Measurements from ENCODE around the gene USP20.

USP20 gene

DNA sequence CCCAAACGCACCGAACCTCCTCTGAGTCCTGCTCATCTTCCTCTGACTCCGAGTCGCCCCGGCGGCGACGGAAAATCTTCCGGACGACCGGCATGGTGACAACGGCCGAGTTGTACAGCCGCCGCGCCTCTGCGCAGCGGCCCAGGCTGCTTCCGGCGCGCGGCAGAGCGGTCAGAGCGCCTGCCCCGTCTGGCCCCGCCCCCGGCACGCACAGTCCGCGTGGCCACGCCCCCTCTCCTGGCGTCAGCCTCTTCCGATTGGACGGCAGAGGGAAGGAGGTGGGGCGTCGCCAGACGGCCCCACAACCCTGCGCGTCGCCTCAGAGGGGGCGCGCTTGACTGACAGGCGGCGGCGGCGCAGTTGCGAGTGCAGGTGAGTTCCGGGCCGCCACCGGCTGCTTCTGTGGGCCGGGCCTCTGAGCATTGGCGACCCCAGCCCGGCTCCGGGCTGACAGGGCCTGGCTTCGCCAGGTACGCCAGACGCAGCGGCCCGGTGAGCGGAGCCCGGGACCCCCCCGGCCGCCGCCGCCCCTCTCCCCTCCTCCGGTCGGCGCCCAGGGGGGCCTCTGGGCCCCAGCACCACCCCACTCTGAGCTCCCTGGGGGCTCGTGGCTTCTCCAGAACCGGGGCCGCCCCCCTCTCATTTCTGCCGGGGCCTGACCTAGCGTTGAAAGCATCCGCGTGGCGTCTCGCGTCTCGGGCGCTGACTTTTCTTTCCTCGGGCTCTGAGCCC lies at the start of gene USP20, which contains the start of gene C9orf78:
Gene USP20 (plus strand): TSS at position 331 of the 732 bp plus-strand sequence. CDS start 17,098 bp downstream, outside the sequence.
Gene C9orf78 (minus strand): TSS at position 148 of the 732 bp plus-strand sequence. CDS start 54 bp downstream, at position 94.
- in situ Hi-C loops (cut with MboI; ENCODE audit: low sequenced_read_pairs) = no loop called here

DNA sequence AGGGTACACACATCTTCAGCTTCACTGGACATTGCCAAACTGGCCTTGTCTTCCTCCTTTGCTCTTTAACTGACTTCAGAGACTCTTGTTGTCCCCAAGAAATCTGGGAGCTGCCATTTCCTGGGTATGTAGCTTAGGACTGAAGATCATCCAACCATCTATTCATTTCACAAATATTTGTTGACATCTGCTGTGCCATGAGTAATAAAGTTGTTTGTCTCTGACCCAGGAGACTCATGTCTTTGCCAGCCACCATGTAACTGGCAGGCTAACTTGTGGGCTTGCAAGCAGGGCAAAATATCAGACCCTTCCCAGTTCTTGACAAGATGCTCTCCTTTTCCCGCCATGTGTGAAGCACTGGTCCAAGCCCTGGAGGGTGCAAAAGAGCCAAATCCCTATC lies 49.4 kb upstream of the USP20 start:
- in situ Hi-C loops (cut with MboI; ENCODE audit: low sequenced_read_pairs) = loop anchor here (10.0 to 25.0 kb wide), 2 partner anchors 151 to 649 kb away; no protein-coding TSS in a partner anchor

GRCh38 chr9:129786481-129786880 lies 48.8 kb upstream of the USP20 start:
- in situ Hi-C loops (cut with MboI; ENCODE audit: low sequenced_read_pairs) = loop anchor here (10.0 to 25.0 kb wide), 2 partner anchors 152 to 649 kb away; no protein-coding TSS in a partner anchor

GRCh38 chr9:129794549-129794948 lies 40.7 kb upstream of the USP20 start:
- in situ Hi-C loops (cut with MboI; ENCODE audit: low sequenced_read_pairs) = loop anchor here (25.0 kb wide), 1 partner anchor 657 kb away; no protein-coding TSS in a partner anchor

- in situ Hi-C loops (cut with MboI; ENCODE audit: low sequenced_read_pairs) = loop anchor here (25.0 kb wide), 1 partner anchor 659 kb away; no protein-coding TSS in a partner anchor
These were observed 39.2 kb upstream of the USP20 start for GRCh38 chr9:129796029-129796428.

DNA sequence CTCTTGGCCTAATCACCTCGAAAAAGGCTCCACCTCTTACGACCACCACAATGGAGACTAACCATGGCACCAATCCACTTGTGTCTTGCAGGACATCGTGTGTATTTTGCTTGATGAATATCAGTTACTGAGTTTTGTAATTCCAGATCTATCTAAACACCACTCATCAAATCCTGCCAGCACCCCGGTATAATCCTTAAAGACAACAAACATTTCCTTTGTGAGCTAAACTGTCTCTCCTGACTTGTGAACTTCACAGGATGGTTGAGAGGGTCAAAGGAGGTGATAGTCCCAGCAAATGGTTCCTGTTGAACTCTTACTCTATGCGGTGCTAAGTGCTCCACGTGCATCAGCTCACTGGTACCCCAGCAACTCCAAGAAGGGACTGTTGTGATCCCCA lies 36.3 kb upstream of the USP20 start:
- in situ Hi-C loops (cut with MboI; ENCODE audit: low sequenced_read_pairs) = loop anchor here (25.0 kb wide), 1 partner anchor 662 kb away; no protein-coding TSS in a partner anchor

DNA sequence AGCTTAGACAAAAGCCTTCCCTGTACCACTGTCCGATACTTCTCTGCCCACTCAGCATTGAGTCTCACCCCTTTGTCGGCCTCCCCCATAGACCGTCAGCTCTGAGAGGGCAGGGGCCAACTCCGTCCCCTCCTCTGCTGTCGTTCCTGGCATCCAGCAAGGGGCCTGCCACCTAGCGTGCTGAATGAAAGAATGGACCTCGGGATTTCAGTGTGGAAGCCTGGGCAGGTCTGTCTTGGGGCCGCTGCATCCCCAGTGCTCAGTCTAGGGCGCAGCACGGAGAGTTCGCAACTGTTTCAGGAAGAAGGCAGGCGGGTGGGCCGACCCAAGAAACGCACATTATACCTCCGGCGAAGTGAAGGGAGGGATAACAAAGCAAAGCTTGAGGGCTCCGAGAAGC lies 33.8 kb upstream of the USP20 start:
- in situ Hi-C loops (cut with MboI; ENCODE audit: low sequenced_read_pairs) = no loop called here

DNA sequence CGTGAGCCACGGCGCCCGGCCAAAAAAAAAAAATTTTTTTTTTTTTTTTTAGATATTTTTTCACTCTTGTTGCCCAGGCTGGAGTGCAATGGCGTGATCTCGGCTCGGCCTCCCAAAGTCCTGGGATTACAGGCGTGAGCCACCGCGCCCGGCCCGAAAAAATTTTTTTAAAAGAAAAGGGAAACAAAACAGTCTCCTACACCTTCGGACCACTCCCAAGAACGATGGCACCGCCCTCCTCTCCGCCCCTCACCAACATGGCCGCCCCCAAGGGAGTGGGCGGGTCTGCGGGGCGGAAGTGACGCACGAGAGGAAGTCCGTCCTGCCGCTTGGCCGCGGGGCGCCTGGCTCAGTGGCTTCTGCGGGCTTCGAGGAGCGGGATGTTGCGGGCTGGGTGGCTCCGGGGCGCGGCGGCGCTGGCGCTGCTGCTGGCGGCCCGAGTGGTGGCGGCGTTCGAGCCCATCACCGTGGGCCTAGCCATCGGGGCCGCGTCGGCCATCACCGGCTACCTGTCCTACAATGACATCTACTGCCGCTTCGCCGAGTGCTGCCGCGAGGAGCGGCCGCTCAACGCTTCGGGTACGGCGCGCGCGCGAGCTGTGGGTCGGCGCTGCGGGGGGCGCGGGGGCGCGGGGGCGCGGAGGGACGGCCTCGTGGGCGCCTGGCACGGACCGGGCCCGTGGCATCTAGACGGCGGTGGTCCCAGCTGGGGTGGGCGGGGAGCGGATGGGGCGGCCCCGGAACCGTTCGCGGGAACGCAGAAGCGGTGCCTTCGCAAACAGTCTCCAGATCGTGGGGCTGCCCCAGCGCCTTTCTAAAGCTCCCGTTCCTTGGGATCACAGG lies 32.2 kb upstream of the USP20 start, which contains the start of gene TOR1B:
Gene TOR1B (plus strand): TSS at position 352 of the 843 bp plus-strand sequence. CDS start 29 bp downstream, at position 381.
- in situ Hi-C loops (cut with MboI; ENCODE audit: low sequenced_read_pairs) = no loop called here

DNA sequence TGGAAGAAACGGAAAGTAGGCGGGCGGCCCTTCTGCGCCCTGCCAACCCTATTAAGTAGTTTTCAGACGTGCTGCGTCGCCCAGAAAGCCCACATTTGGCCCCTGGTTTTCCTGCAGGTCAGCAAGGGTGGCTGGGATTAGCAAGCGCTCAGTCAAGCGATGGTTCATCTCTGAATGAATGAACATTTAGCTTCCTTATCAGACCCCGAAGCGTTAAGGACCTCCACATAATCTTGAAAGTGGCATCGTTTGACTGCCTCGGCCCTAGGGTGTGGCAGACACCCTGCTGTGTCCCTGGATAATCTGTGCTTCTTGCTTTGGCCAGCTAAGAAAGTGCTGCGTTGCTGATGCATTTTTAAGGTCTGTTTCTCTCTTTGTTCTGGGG lies 31.6 kb upstream of the USP20 start:
- in situ Hi-C loops (cut with MboI; ENCODE audit: low sequenced_read_pairs) = no loop called here

- in situ Hi-C loops (cut with MboI; ENCODE audit: low sequenced_read_pairs) = no loop called here
These were observed 29.2 kb upstream of the USP20 start for GRCh38 chr9:129806061-129806460.

DNA sequence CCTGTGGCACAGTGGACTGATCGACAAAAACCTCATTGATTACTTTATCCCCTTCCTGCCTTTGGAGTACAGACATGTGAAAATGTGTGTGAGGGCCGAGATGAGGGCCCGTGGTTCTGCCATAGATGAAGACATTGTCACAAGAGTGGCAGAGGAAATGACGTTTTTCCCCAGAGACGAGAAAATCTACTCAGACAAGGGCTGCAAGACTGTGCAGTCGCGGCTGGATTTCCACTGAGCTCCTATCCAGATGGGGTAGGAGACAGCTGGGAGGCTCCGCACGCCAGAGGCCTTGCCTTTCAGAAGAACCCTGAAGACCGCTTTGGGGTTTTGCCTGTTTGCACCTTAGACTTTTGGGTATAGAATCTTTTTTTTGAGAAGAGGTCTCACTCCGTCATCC lies 25.9 kb upstream of the USP20 start:
- in situ Hi-C loops (cut with MboI; ENCODE audit: low sequenced_read_pairs) = no loop called here

DNA sequence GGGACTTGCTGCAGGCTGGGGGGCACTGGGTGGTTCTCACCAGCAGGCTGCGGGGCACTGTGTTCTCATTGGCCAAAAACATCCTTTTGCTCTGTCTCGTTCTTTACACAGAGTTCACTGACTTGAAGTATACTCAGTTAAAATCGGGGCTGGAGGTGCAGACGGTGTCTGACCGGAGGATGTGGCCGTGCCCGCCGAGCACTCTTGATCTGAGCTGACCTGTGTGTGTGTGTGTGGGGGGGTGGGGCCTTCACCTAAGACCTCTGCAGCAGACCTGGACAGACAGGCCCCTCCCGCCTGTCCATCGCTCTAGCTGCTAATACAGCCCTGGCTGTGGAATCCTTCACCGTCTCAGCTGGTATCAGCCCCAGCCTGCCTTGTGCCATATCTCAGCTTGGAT lies 25.1 kb upstream of the USP20 start:
- in situ Hi-C loops (cut with MboI; ENCODE audit: low sequenced_read_pairs) = no loop called here

GRCh38 chr9:129810788-129811187 lies 24.5 kb upstream of the USP20 start:
- in situ Hi-C loops (cut with MboI; ENCODE audit: low sequenced_read_pairs) = no loop called here

DNA sequence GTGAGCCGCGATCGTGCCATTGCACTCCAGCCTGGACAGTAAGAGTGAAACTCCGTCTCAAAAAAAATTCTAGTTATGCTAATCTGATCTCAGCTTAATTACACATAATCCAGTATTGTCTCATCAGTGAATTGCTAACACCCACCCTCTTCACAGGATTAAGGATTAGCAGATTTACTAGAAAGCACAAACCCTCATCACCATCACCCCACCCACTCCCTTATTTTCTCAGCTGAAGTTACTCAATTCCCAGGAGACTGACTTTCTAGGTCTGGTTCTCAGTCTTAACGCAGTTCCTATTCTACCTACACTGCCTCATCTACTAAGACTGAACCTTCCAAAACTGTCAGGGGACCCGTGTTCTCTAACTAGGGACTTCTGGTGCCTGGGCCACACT lies 23.3 kb upstream of the USP20 start:
- in situ Hi-C loops (cut with MboI; ENCODE audit: low sequenced_read_pairs) = no loop called here

GRCh38 chr9:129812385-129812784 lies 22.9 kb upstream of the USP20 start:
- in situ Hi-C loops (cut with MboI; ENCODE audit: low sequenced_read_pairs) = no loop called here

GRCh38 chr9:129813661-129814060 lies 21.6 kb upstream of the USP20 start:
- in situ Hi-C loops (cut with MboI; ENCODE audit: low sequenced_read_pairs) = no loop called here

GRCh38 chr9:129814432-129815223 lies 20.6 kb upstream of the USP20 start:
- in situ Hi-C loops (cut with MboI; ENCODE audit: low sequenced_read_pairs) = no loop called here

DNA sequence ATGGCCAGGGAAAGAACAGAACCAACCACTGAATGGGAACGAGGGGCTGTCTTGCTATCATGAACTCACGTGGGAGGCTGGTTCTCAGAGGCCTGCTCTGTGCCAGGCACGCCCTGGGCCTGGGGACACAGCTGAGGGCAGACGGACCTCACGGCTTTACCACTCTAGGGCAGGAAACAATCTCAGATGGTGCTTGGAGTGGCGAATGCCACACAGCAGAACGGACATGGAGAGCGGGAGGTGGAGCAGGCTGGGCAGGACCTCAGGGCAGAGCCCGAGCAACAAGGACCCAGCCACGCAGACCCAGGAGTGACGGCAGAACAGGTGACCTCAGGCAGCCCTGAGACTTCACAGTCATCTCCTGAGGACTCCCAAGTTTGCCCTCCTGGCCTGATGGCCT lies 20.0 kb upstream of the USP20 start:
- in situ Hi-C loops (cut with MboI; ENCODE audit: low sequenced_read_pairs) = no loop called here

DNA sequence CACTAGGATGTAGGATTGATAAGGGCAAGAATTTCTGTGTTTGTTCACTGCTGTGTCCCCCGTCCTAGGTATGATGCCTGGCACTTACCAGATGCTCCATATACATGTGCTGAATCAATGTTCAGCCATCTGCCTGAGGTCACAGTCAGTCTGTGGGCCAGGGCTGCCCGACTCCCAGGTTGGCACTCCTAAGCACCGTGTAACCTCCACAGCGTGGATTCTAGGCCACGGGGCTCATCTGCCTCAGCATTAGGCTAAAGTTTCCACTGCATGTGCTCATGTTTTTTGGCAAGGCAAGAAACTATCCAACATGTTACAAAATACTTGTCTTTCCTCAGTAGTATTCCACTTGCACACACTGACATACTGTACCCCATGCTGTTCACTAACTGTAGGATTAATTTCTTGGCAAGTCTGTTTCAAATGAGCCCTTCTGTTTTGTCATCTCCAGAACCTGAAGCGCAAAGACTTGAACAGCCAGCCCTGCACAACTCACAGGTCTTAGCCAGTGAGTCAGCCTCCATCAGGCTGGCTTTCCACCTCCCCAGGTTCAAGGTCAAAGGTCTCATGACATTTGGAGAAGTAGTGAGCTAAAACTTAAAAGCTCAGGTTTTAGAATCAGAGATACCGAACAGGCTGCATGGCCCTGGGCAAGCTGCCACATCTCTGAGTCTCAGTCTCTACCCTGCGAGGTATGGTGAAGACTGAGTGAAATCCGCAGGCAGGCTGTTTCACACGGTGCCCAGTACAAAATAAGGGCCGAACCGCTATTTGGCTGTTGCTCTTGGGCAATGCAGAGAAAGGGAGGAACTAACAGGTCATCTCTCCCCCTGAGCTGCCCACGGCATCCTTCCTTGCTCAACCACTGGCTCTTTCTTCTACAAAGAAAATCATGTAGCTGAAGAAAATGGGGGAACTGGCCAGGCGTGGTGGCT lies 18.5 kb upstream of the USP20 start:
- in situ Hi-C loops (cut with MboI; ENCODE audit: low sequenced_read_pairs) = no loop called here
